Neural progenitor cell (in vitro differentiated cells): ENCODE measurements around the gene EDN1.

Experiments used
- CTCF ChIP-seq: fragments of 200-600 bp; sonication (generic); IDR thresholded peaks from 2 replicates; pipeline ENCODE4 v1.5.1; 2017; ENCODE audit warnings: antibody characterized with exemption, mild to moderate bottlenecking
- EZH2phosphoT487 ChIP-seq: fragments of 200-600 bp; sonication (generic); IDR thresholded peaks from 2 replicates; pipeline ENCODE4 v1.6.1; 2017; ENCODE audit warnings: antibody characterized with exemption

GRCh38 chr6:12276930-12277315, 13.2 kb upstream of the EDN1 start:
- no peak for TF ChIP-seq CTCF
- no peak for TF ChIP-seq EZH2phosphoT487
